Measurements from ENCODE around the gene ITGBL1. TPM values are rescaled to one million over a fixed set of nuclear protein-coding genes. Genes with fewer than 3 reads are reported as not detected.
A peak's percentile ranks its signal among the peaks of the same experiment; 100 is the strongest.

ITGBL1 gene
- total RNA-seq, 1 donor from 2014 or later, result 9.5 TPM

DNA sequence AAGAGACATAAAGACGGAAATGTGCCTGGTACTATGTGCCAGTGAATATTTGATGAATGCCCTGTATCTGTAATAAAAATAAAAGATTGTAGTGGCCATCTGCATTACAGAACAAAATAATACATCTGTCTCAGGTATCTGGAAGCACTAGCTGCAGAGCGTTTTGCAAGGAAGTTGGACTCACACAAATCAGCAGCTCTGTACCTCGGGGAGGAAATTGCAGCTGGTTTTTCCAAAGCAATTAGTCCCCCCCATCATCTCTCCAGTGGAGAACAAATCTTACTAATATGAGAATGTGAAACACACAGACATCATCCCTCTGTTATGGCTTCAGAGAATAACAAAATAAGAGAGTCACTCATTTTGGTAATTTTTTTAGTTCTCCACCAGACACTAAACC, 245.3 kb downstream of the ITGBL1 start:
- Histone ChIP-seq H3K4me1 (no peaks in the 10 kb centered on the region), H3K4me3 (no peak overlapping the region), H3K36me3 (no peaks in the 10 kb centered on the region), H3K27me3 (ENCODE audit: low read depth) (no peaks in the 10 kb centered on the region), H3K9me3 (no peaks in the 10 kb centered on the region), H3K27ac (no peak overlapping the region)
- DNase-seq (no peak), ATAC-seq (no peak)
- intact Hi-C loops (cut with DNase I), result no loop called here
- TF ChIP-seq, protein P1, sequence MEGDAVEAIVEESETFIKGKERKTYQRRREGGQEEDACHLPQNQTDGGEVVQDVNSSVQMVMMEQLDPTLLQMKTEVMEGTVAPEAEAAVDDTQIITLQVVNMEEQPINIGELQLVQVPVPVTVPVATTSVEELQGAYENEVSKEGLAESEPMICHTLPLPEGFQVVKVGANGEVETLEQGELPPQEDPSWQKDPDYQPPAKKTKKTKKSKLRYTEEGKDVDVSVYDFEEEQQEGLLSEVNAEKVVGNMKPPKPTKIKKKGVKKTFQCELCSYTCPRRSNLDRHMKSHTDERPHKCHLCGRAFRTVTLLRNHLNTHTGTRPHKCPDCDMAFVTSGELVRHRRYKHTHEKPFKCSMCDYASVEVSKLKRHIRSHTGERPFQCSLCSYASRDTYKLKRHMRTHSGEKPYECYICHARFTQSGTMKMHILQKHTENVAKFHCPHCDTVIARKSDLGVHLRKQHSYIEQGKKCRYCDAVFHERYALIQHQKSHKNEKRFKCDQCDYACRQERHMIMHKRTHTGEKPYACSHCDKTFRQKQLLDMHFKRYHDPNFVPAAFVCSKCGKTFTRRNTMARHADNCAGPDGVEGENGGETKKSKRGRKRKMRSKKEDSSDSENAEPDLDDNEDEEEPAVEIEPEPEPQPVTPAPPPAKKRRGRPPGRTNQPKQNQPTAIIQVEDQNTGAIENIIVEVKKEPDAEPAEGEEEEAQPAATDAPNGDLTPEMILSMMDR (IDR thresholded peaks at IDR 0.05), result no peak

DNA sequence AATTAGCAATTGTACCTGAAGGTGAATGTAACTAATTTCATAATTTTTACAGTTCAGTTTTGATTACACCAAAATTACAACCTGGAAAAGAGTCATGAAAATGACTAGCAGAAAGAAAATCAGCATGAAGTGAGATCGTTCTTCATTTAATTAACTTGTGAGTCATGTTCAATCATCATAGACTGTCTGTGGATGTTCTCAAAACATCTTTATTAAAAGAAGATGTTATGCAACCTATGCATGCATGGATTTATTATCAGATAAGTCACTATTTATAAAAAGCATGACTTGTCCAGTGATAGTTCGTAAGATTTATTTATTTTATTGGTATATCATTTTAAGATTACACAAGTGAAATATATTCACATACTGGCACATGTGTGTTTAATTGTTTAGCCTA, 245.9 kb downstream of the ITGBL1 start:
- intact Hi-C loops (cut with DNase I), result no loop called here
- no peak for ATAC-seq
- TF ChIP-seq, protein P1 (IDR thresholded peaks at IDR 0.05), result no peak

DNA sequence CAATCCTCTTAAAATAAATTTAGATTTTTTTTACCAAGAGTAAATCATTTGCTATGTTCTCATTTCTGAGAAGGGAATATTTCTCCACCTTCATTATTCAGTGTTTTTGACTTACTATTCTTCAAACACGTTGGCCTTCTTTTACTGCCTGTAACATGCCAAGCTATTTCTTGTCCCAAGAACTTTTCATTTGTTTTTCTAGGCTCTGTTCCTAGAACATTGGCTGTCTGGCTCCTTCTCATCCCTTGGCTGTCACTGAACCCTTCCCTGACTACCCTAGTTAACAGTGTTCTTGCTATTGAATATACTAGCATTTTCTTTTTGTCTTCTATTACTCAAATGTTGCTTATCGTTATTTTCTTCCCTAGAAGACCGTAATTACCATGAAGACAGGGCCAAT, 248.1 kb downstream of the ITGBL1 start:
- Histone ChIP-seq H3K27me3 (ENCODE audit: low read depth) (no peaks in the 10 kb centered on the region), H3K27ac (no peak overlapping the region), H3K4me3 (no peak overlapping the region), H3K36me3 (no peaks in the 10 kb centered on the region), H3K9me3 (no peaks in the 10 kb centered on the region), H3K4me1 (no peaks in the 10 kb centered on the region)
- intact Hi-C loops (cut with DNase I), result no loop called here
- DNase-seq (no peak), ATAC-seq (peak in 1 of 2 donors; percentile 39)
- TF ChIP-seq, protein P1 (IDR thresholded peaks at IDR 0.05), result no peak

More for the DNA sequence above, 245.9 kb downstream of the ITGBL1 start:
- no peaks in the 10 kb centered on the region for H3K9me3 ChIP-seq
- no peaks in the 10 kb centered on the region for H3K27me3 ChIP-seq (ENCODE audit: low read depth)
- no peak for DNase-seq
- H3K36me3 ChIP-seq, result no peaks in the 10 kb centered on the region
- H3K4me3 ChIP-seq, result no peak overlapping the region
- H3K27ac ChIP-seq, result no peak overlapping the region
- H3K4me1 ChIP-seq, result no peaks in the 10 kb centered on the region

DNA sequence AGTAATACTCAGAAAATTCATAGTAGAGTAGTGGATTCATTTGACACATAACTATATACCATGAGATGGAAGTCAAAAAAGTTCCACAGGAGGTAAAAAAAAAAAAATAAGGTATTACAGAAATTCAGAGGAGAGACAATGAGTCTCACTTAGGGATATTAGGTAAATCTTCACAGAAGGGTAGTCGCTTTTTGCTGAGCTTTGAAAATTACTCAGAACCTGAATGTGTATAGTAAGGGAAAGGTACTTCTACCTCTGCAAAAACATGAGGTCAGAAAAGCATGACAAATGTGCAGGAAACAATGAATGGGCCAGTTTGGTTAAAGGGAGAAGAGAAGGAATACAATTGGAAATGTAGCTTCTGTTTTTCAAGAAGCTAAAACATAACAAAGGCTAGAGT, 250.6 kb downstream of the ITGBL1 start:
- Histone ChIP-seq H3K4me1 (no peaks in the 10 kb centered on the region), H3K36me3 (no peaks in the 10 kb centered on the region), H3K9me3 (no peaks in the 10 kb centered on the region), H3K27ac (no peak overlapping the region), H3K4me3 (no peak overlapping the region), H3K27me3 (ENCODE audit: low read depth) (no peaks in the 10 kb centered on the region)
- TF ChIP-seq, protein P1 (IDR thresholded peaks at IDR 0.05), result no peak
- no peak for ATAC-seq
- no peak for DNase-seq
- intact Hi-C loops (cut with DNase I), result no loop called here

DNA sequence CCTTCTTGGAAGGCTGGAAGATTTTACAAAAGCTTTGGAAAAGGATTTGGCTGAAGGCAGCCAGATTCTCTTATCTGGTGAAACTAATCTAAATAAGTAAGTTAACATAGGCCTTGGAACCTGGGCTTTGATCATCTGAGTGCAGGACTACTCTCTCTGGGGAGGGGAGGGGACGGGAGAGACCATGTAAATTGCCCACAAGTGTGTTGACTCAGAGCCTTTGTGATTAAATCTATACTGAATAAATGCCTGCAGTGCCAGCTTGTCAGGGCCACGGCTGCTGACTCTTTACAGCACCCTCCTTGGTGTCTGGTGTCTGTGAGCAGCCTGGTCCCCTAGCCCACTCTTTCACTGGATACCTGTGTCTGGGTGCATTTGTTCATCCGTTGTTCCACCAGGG, 251.4 kb downstream of the ITGBL1 start:
- intact Hi-C loops (cut with DNase I), result no loop called here
- ATAC-seq, result no peak

More for the DNA sequence above, 251.4 kb downstream of the ITGBL1 start:
- H3K27me3 ChIP-seq (ENCODE audit: low read depth), result no peaks in the 10 kb centered on the region
- H3K36me3 ChIP-seq, result no peaks in the 10 kb centered on the region
- no peaks in the 10 kb centered on the region for H3K4me1 ChIP-seq
- H3K4me3 ChIP-seq, result no peak overlapping the region
- no peak overlapping the region for H3K27ac ChIP-seq
- TF ChIP-seq, protein P1 (IDR thresholded peaks at IDR 0.05), result no peak
- no peak for DNase-seq
- H3K9me3 ChIP-seq, result no peaks in the 10 kb centered on the region
